Measurements from ENCODE around the gene PER3. TPM values are rescaled to one million over a fixed set of nuclear protein-coding genes. Genes with fewer than 3 reads are reported as not detected.

The PER3 gene
- total RNA-seq, 1 experiment from 2014 or later, result 5.8 TPM

GRCh38 chr1:7859406-7859805 lies 75.3 kb downstream of the PER3 start:
- CTCF ChIA-PET, result no interaction called here
- no TSS peak for BruUV-seq (replicated peaks)

GRCh38 chr1:7860130-7860529 lies 76.0 kb downstream of the PER3 start:
- Histone ChIP-seq H3K27ac (ENCODE audit: low read depth, low read length) (no peak overlapping the region), H3K9me2 (ENCODE audit: insufficient read depth) (no peaks in the 10 kb centered on the region), H2AFZ (ENCODE audit: low read depth, low read length, poor library complexity, severe bottlenecking) (no peak overlapping the region), H3K4me1 (ENCODE audit: control insufficient read depth in 1 of 2, insufficient read depth in 2 of 2, low read length in 2 of 2) (no peaks in the 10 kb centered on the region), H4K20me1 (ENCODE audit: insufficient read depth) (no peaks in the 10 kb centered on the region), H3K27me3 (ENCODE audit: insufficient read depth, low read length) (no peaks in the 10 kb centered on the region), H3K79me2 (ENCODE audit: insufficient read depth, low read length) (no peaks in the 10 kb centered on the region), H3K4me3 (replicated peaks in 1 of 2; ENCODE audit: low read depth in 1 of 2, low read length in 2 of 2) (no peak overlapping the region), H3K9me3 (ENCODE audit: control insufficient read depth in 1 of 2, insufficient read depth in 1 of 2, low read depth in 1 of 2, low read length in 2 of 2) (no peaks in the 10 kb centered on the region), H3K4me2 (ENCODE audit: low read length) (no peak overlapping the region), H3K36me3 (ENCODE audit: control insufficient read depth in 1 of 2, insufficient read depth in 2 of 2, low read length in 2 of 2) (no peaks in the 10 kb centered on the region), H3K9ac (ENCODE audit: low read length) (no peak overlapping the region)
- ChIA-PET CTCF (no interaction called here), POLR2A (no interaction called here), RAD21 (ENCODE audit: low non-redundant PET in 1 of 2, low total read pairs in 2 of 2, uncharacterized antibody in 2 of 2, unreplicated experiment in 2 of 2) (no interaction called here)
- no peak for TF ChIP-seq EZH2phosphoT487 (IDR thresholded peaks at IDR 0.05; ENCODE audit: borderline replicate concordance)
- no peak for TF ChIP-seq CBX3 (IDR thresholded peaks at IDR 0.05; ENCODE audit: low read depth)
- TF ChIP-seq RAD21 (IDR thresholded peaks at IDR 0.05; ENCODE audit: low read depth), result no peak
- BruUV-seq (replicated peaks), result no TSS peak
- ATAC-seq (no peak), DNase-seq (ENCODE audit: low read depth, low spot score) (no peak)
- intact Hi-C loops (cut with micrococcal nuclease), result no loop called here

More at GRCh38 chr1:7859406-7859805, 75.3 kb downstream of the PER3 start:
- no peak overlapping the region for H3K4me3 ChIP-seq (replicated peaks in 1 of 2; ENCODE audit: low read depth in 1 of 2, low read length in 2 of 2)
- H2AFZ ChIP-seq (ENCODE audit: low read depth, low read length, poor library complexity, severe bottlenecking), result no peak overlapping the region
- POLR2A ChIA-PET, result no interaction called here
- ATAC-seq (no peak), DNase-seq (ENCODE audit: low read depth, low spot score) (no peak)
- no peaks in the 10 kb centered on the region for H3K9me3 ChIP-seq (ENCODE audit: control insufficient read depth in 1 of 2, insufficient read depth in 1 of 2, low read depth in 1 of 2, low read length in 2 of 2)
- H3K4me2 ChIP-seq (ENCODE audit: low read length), result no peak overlapping the region
- intact Hi-C loops (cut with micrococcal nuclease), result no loop called here
- H3K27me3 ChIP-seq (ENCODE audit: insufficient read depth, low read length), result no peaks in the 10 kb centered on the region
- no peaks in the 10 kb centered on the region for H4K20me1 ChIP-seq (ENCODE audit: insufficient read depth)
- RAD21 ChIA-PET (ENCODE audit: low non-redundant PET in 1 of 2, low total read pairs in 2 of 2, uncharacterized antibody in 2 of 2, unreplicated experiment in 2 of 2), result no interaction called here
- no peaks in the 10 kb centered on the region for H3K9me2 ChIP-seq (ENCODE audit: insufficient read depth)
- H3K4me1 ChIP-seq (ENCODE audit: control insufficient read depth in 1 of 2, insufficient read depth in 2 of 2, low read length in 2 of 2), result no peaks in the 10 kb centered on the region
- H3K9ac ChIP-seq (ENCODE audit: low read length), result no peak overlapping the region
- H3K79me2 ChIP-seq (ENCODE audit: insufficient read depth, low read length), result no peaks in the 10 kb centered on the region
- TF ChIP-seq, protein P1, sequence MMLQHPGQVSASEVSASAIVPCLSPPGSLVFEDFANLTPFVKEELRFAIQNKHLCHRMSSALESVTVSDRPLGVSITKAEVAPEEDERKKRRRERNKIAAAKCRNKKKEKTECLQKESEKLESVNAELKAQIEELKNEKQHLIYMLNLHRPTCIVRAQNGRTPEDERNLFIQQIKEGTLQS (IDR thresholded peaks at IDR 0.05), result no peak
- no peak overlapping the region for H3K27ac ChIP-seq (ENCODE audit: low read depth, low read length)
- no peaks in the 10 kb centered on the region for H3K36me3 ChIP-seq (ENCODE audit: control insufficient read depth in 1 of 2, insufficient read depth in 2 of 2, low read length in 2 of 2)

Data from HCT116 (cell line).